HEK293T (cell line): Measurements from ENCODE around the gene COPS7A.

Experiments
- FOXK2 ChIP-seq: fragments of 450-650 bp; IDR thresholded peaks from 2 replicates; pipeline ENCODE4 v1.6.1; 2016; ENCODE audit warnings: mild to moderate bottlenecking
- LEF1 ChIP-seq: fragments of 450-650 bp; IDR thresholded peaks from 2 replicates; pipeline ENCODE4 v1.6.1; 2017; ENCODE audit warnings: mild to moderate bottlenecking, borderline replicate concordance
- NFRKB ChIP-seq: fragments of 450-650 bp; IDR thresholded peaks from 2 replicates; pipeline ENCODE4 v1.6.1; 2016; ENCODE audit warnings: mild to moderate bottlenecking, moderate library complexity
- TARDBP ChIP-seq: fragments of 450-650 bp; IDR thresholded peaks from 2 replicates; pipeline ENCODE4 v1.6.1; 2016

GRCh38 chr12:6725350-6725749 lies 1.5 kb downstream of the COPS7A start:
- TF ChIP-seq TARDBP = no peak
- no peak for TF ChIP-seq LEF1
- TF ChIP-seq FOXK2 = no peak
- no peak for TF ChIP-seq NFRKB
